GM12878 (cell line): Measurements from ENCODE around the gene ETHE1. TPM values are rescaled to one million over a fixed set of nuclear protein-coding genes. Genes with fewer than 3 reads are reported as not detected.

Experiments
- ATAC-seq: fragments of 200-7000 bp; cut with Tn5 transposase; 3 replicates; pipeline ENCODE4 v1.9.1; 2020; ENCODE audit warnings: mild to moderate bottlenecking, moderate library complexity
- BruUV-seq: library from RNA; stranded (reverse); fragments of 400-500 nt; replicated peaks from 2 replicates; lab custom pipeline; 2021; lab: Mats Ljungman, UMichigan
- CTCF ChIA-PET: fragments of 300-600 bp; sonication (Branson Sonifier 250); formaldehyde crosslinking; extraction: SDS; loops from one replicate; lab custom pipeline; 2021; ENCODE audit warnings: inconsistent platforms; lab: Yijun Ruan, JAX
- POLR2A ChIA-PET: fragments of 350-600 bp; formaldehyde crosslinking; extraction: SDS; loops from one replicate; lab custom pipeline; 2021; ENCODE audit warnings: inconsistent platforms; lab: Charles Lee
- RAD21 ChIA-PET: fragments of 300-600 bp; sonication (Branson Sonifier 250); formaldehyde crosslinking; loops from one replicate; lab custom pipeline; 2023; ENCODE audit warnings: antibody characterized with exemption; ENCODE audit not compliant: unreplicated experiment; lab: Charles Lee
- SMC1A ChIA-PET: fragments of 300-600 bp; sonication (Branson Sonifier 250); formaldehyde crosslinking; loops from one replicate; lab custom pipeline; 2023; ENCODE audit not compliant: unreplicated experiment, uncharacterized antibody; lab: Charles Lee
- DNase-seq: peaks from one replicate; pipeline ENCODE4 v3.0.0-alpha.2; 2011; ENCODE audit warnings: low read depth, low spot score
- FAIRE-seq: peaks from 3 replicates; lab custom pipeline; 2011; peaks lifted over from hg19 to GRCh38; lab: Jason Lieb, UNC
- H2AFZ ChIP-seq: 2 replicates; pipeline ENCODE4 v1.6.0; 2011; ENCODE audit warnings: low read depth, low read length, control low read depth; ENCODE audit not compliant: control insufficient read depth
- H3K27ac ChIP-seq: 2 replicates; pipeline ENCODE4 v1.5.1; 2011; ENCODE audit warnings: control low read depth; ENCODE audit not compliant: control insufficient read depth, insufficient read depth
- H3K27me3 ChIP-seq, 2 experiments: replicated peaks in 1 of 2; 2 replicates each; pipeline versions ENCODE4 v1.6.0 to v1.6.1; 2011; ENCODE audit warnings: low read length in 1 of 2; ENCODE audit not compliant: control insufficient read depth in 2 of 2, insufficient read depth in 2 of 2
- H3K36me3 ChIP-seq, 2 experiments: 2 replicates each; pipeline ENCODE4 v1.5.1; 2011; ENCODE audit warnings: low read length in 1 of 2; ENCODE audit not compliant: control insufficient read depth in 2 of 2, insufficient read depth in 2 of 2
- H3K4me1 ChIP-seq: 2 replicates; pipeline ENCODE4 v1.6.1; 2011; ENCODE audit warnings: mild to moderate bottlenecking, low read length, moderate library complexity, mixed read lengths; ENCODE audit not compliant: control insufficient read depth, insufficient read depth
- H3K4me2 ChIP-seq: 2 replicates; pipeline ENCODE4 v1.6.0; 2011; ENCODE audit warnings: control low read depth; ENCODE audit not compliant: control insufficient read depth, insufficient read depth
- H3K4me3 ChIP-seq: fragments of 200-600 bp; sonication (generic); 2 replicates; pipeline ENCODE4 v1.5.1; 2016
- H3K79me2 ChIP-seq: 2 replicates; pipeline ENCODE4 v1.6.0; 2011; ENCODE audit warnings: low read length; ENCODE audit not compliant: control insufficient read depth, insufficient read depth
- H3K9ac ChIP-seq: 2 replicates; pipeline ENCODE4 v1.8.0; 2011; ENCODE audit warnings: low read length, control low read depth, mixed read lengths; ENCODE audit not compliant: control insufficient read depth, insufficient read depth
- H3K9me3 ChIP-seq: replicated peaks from 3 replicates; pipeline ENCODE4 v1.5.1; 2011; ENCODE audit warnings: mild to moderate bottlenecking, low read length; ENCODE audit not compliant: control insufficient read depth, insufficient read depth
- H4K20me1 ChIP-seq: 2 replicates; pipeline ENCODE4 v1.6.0; 2011; ENCODE audit not compliant: control insufficient read depth, insufficient read depth
- BCL11A ChIP-seq: IDR thresholded peaks from 2 replicates; pipeline ENCODE4 v1.6.1; 2011; ENCODE audit warnings: low read depth, low read length
- DPF2 ChIP-seq: fragments of 450-650 bp; IDR thresholded peaks from 2 replicates; pipeline ENCODE4 v1.6.1; 2017; ENCODE audit warnings: mild to moderate bottlenecking
- EZH2 ChIP-seq: IDR thresholded peaks from 2 replicates; pipeline ENCODE4 v1.6.1; 2012; ENCODE audit warnings: low read depth, mild to moderate bottlenecking, control low read depth, inconsistent platforms, low read length, borderline replicate concordance; ENCODE audit not compliant: control insufficient read depth
- HDAC2 ChIP-seq: fragments of 200-600 bp; sonication (generic); IDR thresholded peaks from 2 replicates; pipeline ENCODE4 v1.6.1; 2017
- HDGF ChIP-seq: fragments of 450-650 bp; IDR thresholded peaks from 2 replicates; pipeline ENCODE4 v1.6.1; 2016; ENCODE audit warnings: antibody characterized with exemption
- IKZF2 ChIP-seq, 2 experiments: fragments of 450-650 bp; IDR thresholded peaks; 2 replicates each; pipeline ENCODE4 v1.6.1; 2017; ENCODE audit warnings: mild to moderate bottlenecking in 2 of 2, moderate library complexity in 2 of 2
- JUND ChIP-seq: IDR thresholded peaks from 2 replicates; pipeline ENCODE4 v1.6.1; 2012; ENCODE audit warnings: low read depth, mild to moderate bottlenecking, low read length, improper control_type of control experiment, moderate library complexity
- RAD51 ChIP-seq: fragments of 450-650 bp; IDR thresholded peaks from 2 replicates; pipeline ENCODE4 v1.6.1; 2016; ENCODE audit warnings: moderate library complexity, mild to moderate bottlenecking, inconsistent platforms
- RUNX3 ChIP-seq: IDR thresholded peaks from 2 replicates; pipeline ENCODE4 v1.6.1; 2012; ENCODE audit warnings: low read length, inconsistent platforms
- SP1 ChIP-seq: IDR thresholded peaks from one replicate; pipeline ENCODE4 v1.6.1; 2011; ENCODE audit warnings: low read depth, low read length
- SPI1 ChIP-seq: IDR thresholded peaks from 2 replicates; pipeline ENCODE4 v1.6.1; 2011; ENCODE audit warnings: low read depth, mild to moderate bottlenecking, low read length, moderate library complexity, borderline replicate concordance; ENCODE audit not compliant: insufficient read depth
- TBL1XR1 ChIP-seq: IDR thresholded peaks from 2 replicates; pipeline ENCODE4 v1.6.1; 2012; ENCODE audit warnings: low read depth, low read length, improper control_type of control experiment
- WGBS: methylation state at CpG from one replicate; pipeline ENCODE4 v1.1.6; 2016; ENCODE audit warnings: low lambda C conversion rate; ENCODE audit not compliant: insufficient replicate concordance, insufficient coverage; ENCODE audit errors: missing lambda C conversion rate; 5-methylcytosine and 5-hydroxymethylcytosine counted together
- in situ Hi-C: fragments of 300-500 bp; cut with MboI; formaldehyde crosslinking; loops from 9 replicates; pipeline ENCODE4 v1.14.3; 2018; ENCODE audit warnings: mixed read lengths
- intact Hi-C: fragments of 100-400 bp; cut with micrococcal nuclease; formaldehyde crosslinking; loops from one replicate; pipeline ENCODE4 v1.14.2; 2022; ENCODE audit not compliant: unreplicated experiment
- polyA plus RNA-seq, 11 experiments: library from polyadenylated mRNA; depleted of rRNA in 4 of 11; unstranded in 6 of 11; stranded (reverse) in 5 of 11; fragments of >200 nt; fragmentation: Nextera tagmentation in 4 of 11; fragmentation: Illumina TruSeq in 1 of 11; extraction: Ambion mirVana in 4 of 11; extraction: Trizol in 1 of 11; gene quantifications; 1 replicate in 1 of 11; 2 replicates in 10 of 11; pipeline versions ENCODE4 v1.2.1 to v1.2.3, GENCODE V29; 2011 to 2016; ENCODE audit warnings: inconsistent platforms in 2 of 11, missing spikeins in 2 of 11, low read depth in 1 of 11
- total RNA-seq, 4 experiments: library from RNA; depleted of rRNA in 3 of 4; stranded (reverse); fragments of >200 nt in 3 of 4; fragmentation: Illumina TruSeq in 1 of 4; extraction: Trizol in 1 of 4; gene quantifications; 2 replicates each; pipeline versions ENCODE4 v1.2.1 to v1.2.3, GENCODE V29; 2013 to 2021
- TF ChIP-seq, protein P1 (sequence below): IDR thresholded peaks from 2 replicates; pipeline ENCODE4 v1.6.1; 2011; ENCODE audit warnings: low read depth, mild to moderate bottlenecking, low read length, moderate library complexity, borderline replicate concordance; ENCODE audit errors: extremely low read depth
- TF ChIP-seq, protein P2 (sequence below), 3 experiments: IDR thresholded peaks in 2 of 3; conservative IDR thresholded peaks in 1 of 3; 2 replicates each; pipeline ENCODE4 v1.5.1; 2011; ENCODE audit warnings: low read depth in 3 of 3, low read length in 3 of 3, mild to moderate bottlenecking in 3 of 3, control low read depth in 2 of 3, moderate library complexity in 2 of 3, inconsistent platforms in 1 of 3, mixed read lengths in 1 of 3; ENCODE audit not compliant: control insufficient read depth in 2 of 3, insufficient read depth in 1 of 3; ENCODE audit errors: extremely low read depth in 1 of 3

Gene ETHE1
- total and polyA plus RNA-seq, 10 of the 15 experiments (the other 5 are each of a cell fraction or from before 2014, with no cell fraction given): 22.1 to 155 (median 52.7) TPM

DNA sequence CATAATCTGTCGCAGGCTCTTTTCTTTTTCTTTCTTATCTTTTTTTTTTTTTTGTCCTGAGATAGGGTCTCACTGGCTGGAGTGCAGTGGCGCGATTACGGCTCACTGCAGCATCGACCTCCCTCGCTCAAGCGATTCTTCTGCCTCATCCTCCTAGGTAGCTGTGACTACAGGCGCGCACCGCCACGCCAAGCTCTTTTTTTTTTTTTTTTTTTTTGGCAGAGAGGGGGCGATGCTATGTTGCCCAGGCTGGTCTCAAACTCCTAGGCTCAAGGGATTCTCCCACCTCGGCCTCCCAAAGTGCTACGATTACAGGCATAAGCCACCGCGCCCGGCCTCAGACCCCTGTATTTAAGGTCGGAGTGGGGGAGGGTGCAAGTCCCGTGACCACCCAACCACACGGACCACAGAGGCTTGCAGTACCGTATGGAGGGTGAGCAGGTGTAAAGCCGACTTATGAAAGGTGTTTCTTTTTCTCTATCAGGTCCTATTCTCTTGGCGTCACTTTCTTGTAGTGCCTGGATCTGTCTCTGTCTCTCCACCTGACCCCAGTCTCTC lies 24.5 kb downstream of the ETHE1 start:
- Histone ChIP-seq H3K36me3 (no peaks in the 10 kb centered on the region), H3K4me3 (no peak overlapping the region), H3K27ac (no peak overlapping the region), H3K79me2 (no peaks in the 10 kb centered on the region; the same call in 1 of the 2 replicates), H4K20me1 (no peaks in the 10 kb centered on the region), H3K9me3 (no peaks in the 10 kb centered on the region), H2AFZ (no peak overlapping the region), H3K27me3 (no peaks in the 10 kb centered on the region), H3K4me1 (peaks cover 4% of the 10 kb centered on the region), H3K9ac (no peak overlapping the region), H3K4me2 (no peak overlapping the region)
- 93% methylated on average over 22 of the region's 23 CpGs for WGBS
- no peak for TF ChIP-seq EZH2
- no peak for TF ChIP-seq TBL1XR1
- no peak for TF ChIP-seq SP1
- TF ChIP-seq, protein P1, sequence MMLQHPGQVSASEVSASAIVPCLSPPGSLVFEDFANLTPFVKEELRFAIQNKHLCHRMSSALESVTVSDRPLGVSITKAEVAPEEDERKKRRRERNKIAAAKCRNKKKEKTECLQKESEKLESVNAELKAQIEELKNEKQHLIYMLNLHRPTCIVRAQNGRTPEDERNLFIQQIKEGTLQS: no peak
- TF ChIP-seq DPF2: no peak
- TF ChIP-seq SPI1: no peak
- TF ChIP-seq JUND: no peak
- TF ChIP-seq, protein P2, sequence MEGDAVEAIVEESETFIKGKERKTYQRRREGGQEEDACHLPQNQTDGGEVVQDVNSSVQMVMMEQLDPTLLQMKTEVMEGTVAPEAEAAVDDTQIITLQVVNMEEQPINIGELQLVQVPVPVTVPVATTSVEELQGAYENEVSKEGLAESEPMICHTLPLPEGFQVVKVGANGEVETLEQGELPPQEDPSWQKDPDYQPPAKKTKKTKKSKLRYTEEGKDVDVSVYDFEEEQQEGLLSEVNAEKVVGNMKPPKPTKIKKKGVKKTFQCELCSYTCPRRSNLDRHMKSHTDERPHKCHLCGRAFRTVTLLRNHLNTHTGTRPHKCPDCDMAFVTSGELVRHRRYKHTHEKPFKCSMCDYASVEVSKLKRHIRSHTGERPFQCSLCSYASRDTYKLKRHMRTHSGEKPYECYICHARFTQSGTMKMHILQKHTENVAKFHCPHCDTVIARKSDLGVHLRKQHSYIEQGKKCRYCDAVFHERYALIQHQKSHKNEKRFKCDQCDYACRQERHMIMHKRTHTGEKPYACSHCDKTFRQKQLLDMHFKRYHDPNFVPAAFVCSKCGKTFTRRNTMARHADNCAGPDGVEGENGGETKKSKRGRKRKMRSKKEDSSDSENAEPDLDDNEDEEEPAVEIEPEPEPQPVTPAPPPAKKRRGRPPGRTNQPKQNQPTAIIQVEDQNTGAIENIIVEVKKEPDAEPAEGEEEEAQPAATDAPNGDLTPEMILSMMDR (IDR thresholded peaks at IDR 0.05 in 2 of 3, conservative IDR thresholded peaks at IDR 0.05 in 1 of 3; ENCODE audit: control insufficient read depth in 2 of 3, extremely low read depth in 1 of 3, insufficient read depth in 1 of 3, low read depth in 3 of 3, low read length in 3 of 3): no peak
- no peak for TF ChIP-seq RAD51
- no peak for TF ChIP-seq IKZF2 (IDR thresholded peaks at IDR 0.05)
- TF ChIP-seq HDAC2: no peak
- TF ChIP-seq BCL11A: no peak
- TF ChIP-seq RUNX3: no peak
- no peak for TF ChIP-seq HDGF
- no TSS peak for BruUV-seq
- POLR2A ChIA-PET: interaction anchor here (0.5 to 0.6 kb wide), 3 partner anchors 10 to 86 kb away, joined by 4 to 5 read pairs (median 4); no protein-coding TSS in a partner anchor
- CTCF ChIA-PET: interaction anchor here (1.3 kb wide), 1 partner anchor 17 kb away, joined by 3 read pairs; no protein-coding TSS in a partner anchor
- SMC1A ChIA-PET: interaction anchor here (0.6 kb wide), 1 partner anchor 56 kb away, joined by 5 read pairs; no protein-coding TSS in a partner anchor
- no peak for ATAC-seq
- RAD21 ChIA-PET: no interaction called here
- in situ Hi-C loops: no loop called here
- intact Hi-C loops: loop anchor here (5.0 kb wide), 2 partner anchors 40 to 55 kb away; no protein-coding TSS in a partner anchor
- FAIRE-seq: no peak
- DNase-seq: no peak
